GM12874 (cell line): ENCODE measurements around the gene MAMLD1.

ENCODE experiments used
- CTCF ChIP-seq: IDR thresholded peaks from 2 replicates; pipeline ENCODE4 v1.5.1; 2011; ENCODE audit warnings: low read depth, mild to moderate bottlenecking, control low read depth, low read length, moderate library complexity; ENCODE audit not compliant: insufficient read depth

Gene MAMLD1

GRCh38 chrX:150326541-150327247 is 36.4 kb upstream of the MAMLD1 start:
- TF ChIP-seq CTCF: no peak

- TF ChIP-seq CTCF: no peak
Measured at GRCh38 chrX:150329282-150329681, 33.8 kb upstream of the MAMLD1 start.

- no peak for TF ChIP-seq CTCF
Measured at GRCh38 chrX:150329868-150330267, 33.2 kb upstream of the MAMLD1 start.

- no peak for TF ChIP-seq CTCF
Measured at GRCh38 chrX:150332023-150332422, 31.1 kb upstream of the MAMLD1 start.

- TF ChIP-seq CTCF: no peak
Measured at GRCh38 chrX:150334100-150334499, 29.0 kb upstream of the MAMLD1 start.

- no peak for TF ChIP-seq CTCF
Measured at GRCh38 chrX:150334981-150335380, 28.1 kb upstream of the MAMLD1 start.

GRCh38 chrX:150337026-150337425 is 26.1 kb upstream of the MAMLD1 start:
- TF ChIP-seq CTCF: no peak
